Esophagus muscularis mucosa (tissue), 4 donors: ENCODE results near the gene SPAG16.

Experiments used
- CTCF ChIP-seq, 3 experiments: fragments of 200-600 bp in 2 of 3; fragments of 450-650 bp in 1 of 3; sonication (generic) in 2 of 3; IDR thresholded peaks; one replicate each; pipeline ENCODE4 v1.5.1; 2017 to 2019; ENCODE audit warnings: antibody characterized with exemption in 3 of 3, mild to moderate bottlenecking in 2 of 3, moderate library complexity in 1 of 3
- EP300 ChIP-seq: sonication (generic); formaldehyde crosslinking; IDR thresholded peaks from one replicate; pipeline ENCODE4 v1.6.1; 2017; ENCODE audit warnings: antibody characterized with exemption
- POLR2A ChIP-seq: fragments of 450-650 bp; IDR thresholded peaks from one replicate; pipeline ENCODE4 v1.6.1; 2017; ENCODE audit warnings: antibody characterized with exemption, moderate library complexity, mild to moderate bottlenecking, low read depth

- no peak for TF ChIP-seq CTCF (IDR thresholded peaks at IDR 0.05)
- TF ChIP-seq POLR2A, result no peak
- TF ChIP-seq EP300, result no peak
Measured at GRCh38 chr2:213524164-213524563, 239.9 kb downstream of the SPAG16 start.
